Cardiac muscle cell (in vitro differentiated cells and primary cell): ENCODE measurements around the gene PLK2. TPM values are rescaled to one million over a fixed set of nuclear protein-coding genes. Genes with fewer than 3 reads are reported as not detected.

Experiments used
- DNase-seq, 2 donors: peaks; one replicate each; pipeline versions ENCODE4 v3.0.0 to v3.0.0-alpha.2; 2010 to 2017; ENCODE audit warnings: low read depth in 1 of 2, low spot score in 1 of 2
- H3K27ac ChIP-seq: fragments of 200-600 bp; sonication (generic); 2 replicates; pipeline ENCODE4 v1.5.1; 2016
- H3K27me3 ChIP-seq: fragments of 200-600 bp; sonication (generic); 2 replicates; pipeline ENCODE4 v1.6.0; 2016; ENCODE audit warnings: control low read depth
- H3K36me3 ChIP-seq: fragments of 200-600 bp; sonication (generic); 2 replicates; pipeline ENCODE4 v1.5.1; 2016; ENCODE audit warnings: control low read depth
- H3K4me1 ChIP-seq: fragments of 200-600 bp; sonication (generic); 2 replicates; pipeline ENCODE4 v1.8.1; 2017; ENCODE audit warnings: low read depth, mild to moderate bottlenecking, mixed run types
- H3K4me3 ChIP-seq: fragments of 200-600 bp; sonication (generic); 2 replicates; pipeline ENCODE4 v1.5.1; 2016; ENCODE audit warnings: mild to moderate bottlenecking
- H3K9me3 ChIP-seq: fragments of 200-600 bp; sonication (generic); 2 replicates; pipeline ENCODE4 v1.5.1; 2017; ENCODE audit warnings: low read depth, mild to moderate bottlenecking, control low read depth
- polyA plus RNA-seq: library from polyadenylated mRNA; unstranded; fragments of >200 nt; fragmentation: Nextera tagmentation; extraction: Ambion mirVana; gene quantifications from 2 replicates; pipeline ENCODE4 v1.2.1, GENCODE V29; 2016
- total RNA-seq: library from RNA; depleted of rRNA; stranded (reverse); fragments of >200 nt; gene quantifications from 2 replicates; pipeline ENCODE4 v1.2.3, GENCODE V29; 2016
- TF ChIP-seq, protein P1 (sequence below): IDR thresholded peaks from 2 replicates; pipeline ENCODE4 v1.5.1; 2012; ENCODE audit warnings: low read depth, mild to moderate bottlenecking, low read length

Gene PLK2
- total and polyA plus RNA-seq, 2 experiments from 2014 or later = 25.1 to 147 TPM

DNA sequence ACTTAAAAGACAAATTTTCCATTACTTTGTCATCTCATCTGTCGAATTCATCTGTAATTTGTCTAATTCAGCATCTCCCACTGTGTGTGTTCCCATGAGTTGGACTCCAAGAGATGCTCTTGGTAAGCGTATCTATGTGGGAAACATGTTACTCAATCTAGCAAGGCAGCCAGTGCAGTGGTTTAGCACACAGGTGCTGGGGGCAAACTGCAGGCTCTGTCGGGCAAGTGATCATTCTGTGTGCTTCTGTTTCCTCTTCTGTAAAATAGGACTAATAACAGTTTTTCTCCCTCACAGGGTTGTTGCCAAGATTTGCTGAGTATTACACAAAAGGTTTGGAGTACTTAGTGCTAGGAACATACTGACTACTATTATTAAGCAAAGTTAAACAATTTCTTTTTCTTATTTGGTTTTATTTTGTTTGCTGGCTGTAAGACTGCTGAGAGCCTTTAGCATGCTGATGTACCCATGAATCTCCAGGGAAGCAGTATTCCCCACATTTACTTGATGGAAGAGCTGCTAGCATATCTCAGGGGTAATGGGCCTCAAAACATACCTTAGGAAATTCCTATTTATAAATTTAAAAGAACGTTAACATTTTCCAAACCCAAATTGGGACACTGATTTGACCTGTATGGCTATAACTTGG is 30.6 kb upstream of the PLK2 start:
- Histone ChIP-seq H3K4me1 (no peaks in the 10 kb centered on the region), H3K4me3 (no peak overlapping the region), H3K27me3 (no peaks in the 10 kb centered on the region), H3K36me3 (no peaks in the 10 kb centered on the region), H3K9me3 (no peaks in the 10 kb centered on the region), H3K27ac (no peak overlapping the region)
- no peak for DNase-seq
- TF ChIP-seq, protein P1, sequence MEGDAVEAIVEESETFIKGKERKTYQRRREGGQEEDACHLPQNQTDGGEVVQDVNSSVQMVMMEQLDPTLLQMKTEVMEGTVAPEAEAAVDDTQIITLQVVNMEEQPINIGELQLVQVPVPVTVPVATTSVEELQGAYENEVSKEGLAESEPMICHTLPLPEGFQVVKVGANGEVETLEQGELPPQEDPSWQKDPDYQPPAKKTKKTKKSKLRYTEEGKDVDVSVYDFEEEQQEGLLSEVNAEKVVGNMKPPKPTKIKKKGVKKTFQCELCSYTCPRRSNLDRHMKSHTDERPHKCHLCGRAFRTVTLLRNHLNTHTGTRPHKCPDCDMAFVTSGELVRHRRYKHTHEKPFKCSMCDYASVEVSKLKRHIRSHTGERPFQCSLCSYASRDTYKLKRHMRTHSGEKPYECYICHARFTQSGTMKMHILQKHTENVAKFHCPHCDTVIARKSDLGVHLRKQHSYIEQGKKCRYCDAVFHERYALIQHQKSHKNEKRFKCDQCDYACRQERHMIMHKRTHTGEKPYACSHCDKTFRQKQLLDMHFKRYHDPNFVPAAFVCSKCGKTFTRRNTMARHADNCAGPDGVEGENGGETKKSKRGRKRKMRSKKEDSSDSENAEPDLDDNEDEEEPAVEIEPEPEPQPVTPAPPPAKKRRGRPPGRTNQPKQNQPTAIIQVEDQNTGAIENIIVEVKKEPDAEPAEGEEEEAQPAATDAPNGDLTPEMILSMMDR = no peak

- no peaks in the 10 kb centered on the region for H3K9me3 ChIP-seq
- no peaks in the 10 kb centered on the region for H3K36me3 ChIP-seq
- TF ChIP-seq, protein P1 = no peak
- no peaks in the 10 kb centered on the region for H3K27me3 ChIP-seq
- no peak overlapping the region for H3K27ac ChIP-seq
- H3K4me1 ChIP-seq = no peaks in the 10 kb centered on the region
- H3K4me3 ChIP-seq = no peak overlapping the region
- no peak for DNase-seq
Observed at GRCh38 chr5:58486290-58486689, 26.4 kb upstream of the PLK2 start.

DNA sequence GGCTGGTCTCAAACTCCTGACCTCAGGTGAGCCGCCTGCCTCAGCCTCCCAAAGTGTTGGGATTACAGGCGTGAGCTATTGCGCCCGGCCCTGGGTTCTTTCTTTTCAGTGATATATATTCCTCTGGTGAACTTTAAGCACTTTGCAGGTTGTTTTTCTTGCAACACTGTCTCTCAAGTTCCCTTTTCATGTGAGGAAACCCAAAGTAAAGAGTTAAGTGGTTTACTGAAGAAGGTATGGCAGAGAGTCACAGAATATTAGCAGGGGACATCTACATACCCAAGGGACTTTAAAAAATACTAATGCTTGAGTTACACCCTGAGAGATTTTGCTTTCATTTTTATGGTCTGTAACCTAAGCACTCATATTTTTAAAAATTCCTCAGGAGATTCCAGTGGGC is 24.6 kb upstream of the PLK2 start:
- H3K27me3 ChIP-seq = no peaks in the 10 kb centered on the region
- TF ChIP-seq, protein P1 = no peak
- no peaks in the 10 kb centered on the region for H3K36me3 ChIP-seq
- H3K4me3 ChIP-seq = no peak overlapping the region
- no peaks in the 10 kb centered on the region for H3K9me3 ChIP-seq
- no peak for DNase-seq
- H3K4me1 ChIP-seq = no peaks in the 10 kb centered on the region
- H3K27ac ChIP-seq = no peak overlapping the region

DNA sequence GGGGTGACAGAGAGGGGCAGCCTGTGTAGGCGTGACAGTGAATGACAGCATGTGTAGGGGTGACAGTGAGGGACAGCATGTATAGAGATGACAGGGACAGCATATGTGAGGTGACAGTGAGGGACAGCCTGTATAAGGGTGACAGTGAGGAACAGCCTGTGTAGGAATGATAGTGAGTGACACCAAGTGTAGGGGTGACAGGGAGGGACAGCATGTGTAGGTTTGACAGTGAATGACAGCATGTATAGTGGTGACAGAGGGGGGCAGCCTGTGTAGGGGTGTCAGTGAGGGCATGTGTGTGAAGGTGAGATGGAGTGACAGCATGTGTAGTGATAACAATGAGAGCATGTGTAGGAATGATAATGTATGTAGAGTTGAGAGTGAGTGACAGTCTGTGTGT is 22.6 kb upstream of the PLK2 start:
- H3K9me3 ChIP-seq = no peaks in the 10 kb centered on the region
- H3K4me3 ChIP-seq = no peak overlapping the region
- TF ChIP-seq, protein P1 = no peak
- H3K4me1 ChIP-seq = no peaks in the 10 kb centered on the region
- H3K27ac ChIP-seq = no peak overlapping the region
- no peaks in the 10 kb centered on the region for H3K36me3 ChIP-seq
- H3K27me3 ChIP-seq = no peaks in the 10 kb centered on the region
- no peak for DNase-seq

DNA sequence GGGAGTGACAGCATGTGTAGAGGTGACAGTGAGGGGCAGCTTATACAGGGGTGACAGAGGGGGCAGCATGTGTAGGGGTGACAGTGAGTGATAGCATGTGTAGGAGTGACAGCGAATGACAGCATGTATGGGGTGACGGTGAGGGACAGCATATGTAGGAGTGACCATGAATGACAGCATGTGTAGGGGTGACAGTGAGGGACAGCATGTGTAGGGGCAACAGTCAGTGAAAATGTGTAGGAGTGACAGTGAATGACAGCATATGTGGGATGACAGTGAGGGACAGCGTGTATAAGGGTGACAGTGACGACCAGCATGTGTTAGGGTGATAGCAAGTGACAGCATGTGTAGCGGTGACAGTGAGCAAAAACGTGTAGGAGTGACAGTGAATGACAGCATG is 21.9 kb upstream of the PLK2 start:
- TF ChIP-seq, protein P1 = no peak
- no peaks in the 10 kb centered on the region for H3K9me3 ChIP-seq
- DNase-seq = no peak
- H3K27me3 ChIP-seq = no peaks in the 10 kb centered on the region
- no peak overlapping the region for H3K4me3 ChIP-seq
- no peak overlapping the region for H3K27ac ChIP-seq
- no peaks in the 10 kb centered on the region for H3K36me3 ChIP-seq
- no peaks in the 10 kb centered on the region for H3K4me1 ChIP-seq
